ENCODE measurements around the gene THUMPD3. TPM values are rescaled to one million over a fixed set of nuclear protein-coding genes. Genes with fewer than 3 reads are reported as not detected.
A peak's percentile ranks its signal among the peaks of the same experiment; 100 is the strongest.

The THUMPD3 gene
- total and polyA plus RNA-seq, 2 of the 13 experiments (the other 11 are each of a cell fraction or from before 2014, with no cell fraction given), result 31.2 to 44.1 TPM

DNA sequence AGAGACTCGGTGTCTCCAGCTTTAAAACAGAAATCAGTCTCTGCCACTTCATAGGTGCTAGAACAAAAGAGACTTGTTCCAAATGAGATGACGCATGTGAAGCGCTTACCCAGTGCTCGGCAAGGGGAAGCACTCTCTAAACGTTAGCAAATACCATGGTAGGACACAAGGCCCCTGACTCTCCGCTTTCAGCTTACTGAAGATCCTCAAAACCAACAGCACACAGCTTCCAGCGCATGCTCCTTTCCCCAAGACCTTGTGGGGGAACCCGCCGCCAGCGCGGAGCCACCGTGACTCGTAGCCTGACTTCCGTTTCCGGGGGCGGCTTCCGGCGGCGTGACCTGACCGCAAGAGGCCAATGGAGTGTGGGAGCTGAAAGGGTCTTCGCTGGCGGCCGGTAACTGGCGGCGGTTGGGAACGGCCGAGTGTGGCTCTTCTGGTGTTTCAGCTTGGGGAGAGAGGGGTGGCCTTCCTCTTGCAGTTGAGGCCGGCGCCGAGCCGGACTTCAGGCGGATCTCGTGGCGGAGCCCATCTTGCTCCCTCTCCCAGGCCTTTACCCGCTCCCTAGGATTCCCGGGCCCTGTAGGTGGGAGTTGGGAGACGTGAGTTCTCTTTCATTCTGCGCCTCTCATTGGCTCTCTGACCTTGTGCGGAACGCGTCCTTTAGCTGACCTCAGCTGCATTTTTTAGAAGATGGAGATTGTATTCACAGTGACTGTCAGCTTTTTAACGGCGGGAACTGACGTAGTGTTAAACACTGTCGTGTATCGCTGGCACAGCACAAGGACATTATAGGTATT, at the start of gene THUMPD3 (continued):
- TF ChIP-seq, protein P1, sequence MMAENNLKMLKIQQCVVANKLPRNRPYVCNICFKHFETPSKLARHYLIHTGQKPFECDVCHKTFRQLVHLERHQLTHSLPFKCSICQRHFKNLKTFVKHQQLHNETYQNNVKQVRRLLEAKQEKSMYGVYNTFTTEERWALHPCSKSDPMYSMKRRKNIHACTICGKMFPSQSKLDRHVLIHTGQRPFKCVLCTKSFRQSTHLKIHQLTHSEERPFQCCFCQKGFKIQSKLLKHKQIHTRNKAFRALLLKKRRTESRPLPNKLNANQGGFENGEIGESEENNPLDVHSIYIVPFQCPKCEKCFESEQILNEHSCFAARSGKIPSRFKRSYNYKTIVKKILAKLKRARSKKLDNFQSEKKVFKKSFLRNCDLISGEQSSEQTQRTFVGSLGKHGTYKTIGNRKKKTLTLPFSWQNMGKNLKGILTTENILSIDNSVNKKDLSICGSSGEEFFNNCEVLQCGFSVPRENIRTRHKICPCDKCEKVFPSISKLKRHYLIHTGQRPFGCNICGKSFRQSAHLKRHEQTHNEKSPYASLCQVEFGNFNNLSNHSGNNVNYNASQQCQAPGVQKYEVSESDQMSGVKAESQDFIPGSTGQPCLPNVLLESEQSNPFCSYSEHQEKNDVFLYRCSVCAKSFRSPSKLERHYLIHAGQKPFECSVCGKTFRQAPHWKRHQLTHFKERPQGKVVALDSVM (CRISPR knock-in tag; IDR thresholded peaks at IDR 0.05), result no peak
- TF ChIP-seq MAFG (CRISPR knock-in tag; IDR thresholded peaks at IDR 0.05), result no peak
- TF ChIP-seq, protein P2, sequence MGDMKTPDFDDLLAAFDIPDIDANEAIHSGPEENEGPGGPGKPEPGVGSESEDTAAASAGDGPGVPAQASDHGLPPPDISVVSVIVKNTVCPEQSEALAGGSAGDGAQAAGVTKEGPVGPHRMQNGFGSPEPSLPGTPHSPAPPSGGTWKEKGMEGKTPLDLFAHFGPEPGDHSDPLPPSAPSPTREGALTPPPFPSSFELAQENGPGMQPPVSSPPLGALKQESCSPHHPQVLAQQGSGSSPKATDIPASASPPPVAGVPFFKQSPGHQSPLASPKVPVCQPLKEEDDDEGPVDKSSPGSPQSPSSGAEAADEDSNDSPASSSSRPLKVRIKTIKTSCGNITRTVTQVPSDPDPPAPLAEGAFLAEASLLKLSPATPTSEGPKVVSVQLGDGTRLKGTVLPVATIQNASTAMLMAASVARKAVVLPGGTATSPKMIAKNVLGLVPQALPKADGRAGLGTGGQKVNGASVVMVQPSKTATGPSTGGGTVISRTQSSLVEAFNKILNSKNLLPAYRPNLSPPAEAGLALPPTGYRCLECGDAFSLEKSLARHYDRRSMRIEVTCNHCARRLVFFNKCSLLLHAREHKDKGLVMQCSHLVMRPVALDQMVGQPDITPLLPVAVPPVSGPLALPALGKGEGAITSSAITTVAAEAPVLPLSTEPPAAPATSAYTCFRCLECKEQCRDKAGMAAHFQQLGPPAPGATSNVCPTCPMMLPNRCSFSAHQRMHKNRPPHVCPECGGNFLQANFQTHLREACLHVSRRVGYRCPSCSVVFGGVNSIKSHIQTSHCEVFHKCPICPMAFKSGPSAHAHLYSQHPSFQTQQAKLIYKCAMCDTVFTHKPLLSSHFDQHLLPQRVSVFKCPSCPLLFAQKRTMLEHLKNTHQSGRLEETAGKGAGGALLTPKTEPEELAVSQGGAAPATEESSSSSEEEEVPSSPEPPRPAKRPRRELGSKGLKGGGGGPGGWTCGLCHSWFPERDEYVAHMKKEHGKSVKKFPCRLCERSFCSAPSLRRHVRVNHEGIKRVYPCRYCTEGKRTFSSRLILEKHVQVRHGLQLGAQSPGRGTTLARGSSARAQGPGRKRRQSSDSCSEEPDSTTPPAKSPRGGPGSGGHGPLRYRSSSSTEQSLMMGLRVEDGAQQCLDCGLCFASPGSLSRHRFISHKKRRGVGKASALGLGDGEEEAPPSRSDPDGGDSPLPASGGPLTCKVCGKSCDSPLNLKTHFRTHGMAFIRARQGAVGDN (CRISPR knock-in tag; IDR thresholded peaks at IDR 0.05), result peak; percentile 100
- TF ChIP-seq ZMAT3 (CRISPR knock-in tag; conservative IDR thresholded peaks at IDR 0.05), result peak; percentile 83; the same call in 1 of the 2 replicates
- TF ChIP-seq ZNF781 (CRISPR knock-in tag; IDR thresholded peaks at IDR 0.05; ENCODE audit: borderline replicate concordance, not compliant biosample characterization), result no peak
- TF ChIP-seq AKAP8 (CRISPR knock-in tag; IDR thresholded peaks at IDR 0.05), result no peak; the same call in 1 of the 2 replicates
- TF ChIP-seq, protein P3, sequence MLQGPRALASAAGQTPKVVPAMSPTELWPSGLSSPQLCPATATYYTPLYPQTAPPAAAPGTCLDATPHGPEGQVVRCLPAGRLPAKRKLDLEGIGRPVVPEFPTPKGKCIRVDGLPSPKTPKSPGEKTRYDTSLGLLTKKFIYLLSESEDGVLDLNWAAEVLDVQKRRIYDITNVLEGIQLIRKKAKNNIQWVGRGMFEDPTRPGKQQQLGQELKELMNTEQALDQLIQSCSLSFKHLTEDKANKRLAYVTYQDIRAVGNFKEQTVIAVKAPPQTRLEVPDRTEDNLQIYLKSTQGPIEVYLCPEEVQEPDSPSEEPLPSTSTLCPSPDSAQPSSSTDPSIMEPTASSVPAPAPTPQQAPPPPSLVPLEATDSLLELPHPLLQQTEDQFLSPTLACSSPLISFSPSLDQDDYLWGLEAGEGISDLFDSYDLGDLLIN (CRISPR knock-in tag; IDR thresholded peaks at IDR 0.05; ENCODE audit: borderline replicate concordance), result no peak; the same call in 1 of the 2 replicates
- TF ChIP-seq, protein P4, sequence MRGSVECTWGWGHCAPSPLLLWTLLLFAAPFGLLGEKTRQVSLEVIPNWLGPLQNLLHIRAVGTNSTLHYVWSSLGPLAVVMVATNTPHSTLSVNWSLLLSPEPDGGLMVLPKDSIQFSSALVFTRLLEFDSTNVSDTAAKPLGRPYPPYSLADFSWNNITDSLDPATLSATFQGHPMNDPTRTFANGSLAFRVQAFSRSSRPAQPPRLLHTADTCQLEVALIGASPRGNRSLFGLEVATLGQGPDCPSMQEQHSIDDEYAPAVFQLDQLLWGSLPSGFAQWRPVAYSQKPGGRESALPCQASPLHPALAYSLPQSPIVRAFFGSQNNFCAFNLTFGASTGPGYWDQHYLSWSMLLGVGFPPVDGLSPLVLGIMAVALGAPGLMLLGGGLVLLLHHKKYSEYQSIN (CRISPR knock-in tag; IDR thresholded peaks at IDR 0.05; ENCODE audit: borderline replicate concordance), result no peak
- TF ChIP-seq, protein P5, sequence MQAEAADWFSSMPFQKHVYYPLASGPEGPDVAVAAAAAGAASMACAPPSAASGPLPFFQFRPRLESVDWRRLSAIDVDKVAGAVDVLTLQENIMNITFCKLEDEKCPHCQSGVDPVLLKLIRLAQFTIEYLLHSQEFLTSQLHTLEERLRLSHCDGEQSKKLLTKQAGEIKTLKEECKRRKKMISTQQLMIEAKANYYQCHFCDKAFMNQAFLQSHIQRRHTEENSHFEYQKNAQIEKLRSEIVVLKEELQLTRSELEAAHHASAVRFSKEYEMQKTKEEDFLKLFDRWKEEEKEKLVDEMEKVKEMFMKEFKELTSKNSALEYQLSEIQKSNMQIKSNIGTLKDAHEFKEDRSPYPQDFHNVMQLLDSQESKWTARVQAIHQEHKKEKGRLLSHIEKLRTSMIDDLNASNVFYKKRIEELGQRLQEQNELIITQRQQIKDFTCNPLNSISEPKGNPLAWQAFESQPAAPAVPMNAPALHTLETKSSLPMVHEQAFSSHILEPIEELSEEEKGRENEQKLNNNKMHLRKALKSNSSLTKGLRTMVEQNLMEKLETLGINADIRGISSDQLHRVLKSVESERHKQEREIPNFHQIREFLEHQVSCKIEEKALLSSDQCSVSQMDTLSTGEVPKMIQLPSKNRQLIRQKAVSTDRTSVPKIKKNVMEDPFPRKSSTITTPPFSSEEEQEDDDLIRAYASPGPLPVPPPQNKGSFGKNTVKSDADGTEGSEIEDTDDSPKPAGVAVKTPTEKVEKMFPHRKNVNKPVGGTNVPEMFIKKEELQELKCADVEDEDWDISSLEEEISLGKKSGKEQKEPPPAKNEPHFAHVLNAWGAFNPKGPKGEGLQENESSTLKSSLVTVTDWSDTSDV (CRISPR knock-in tag; IDR thresholded peaks at IDR 0.05), result no peak
- TF ChIP-seq, protein P6, sequence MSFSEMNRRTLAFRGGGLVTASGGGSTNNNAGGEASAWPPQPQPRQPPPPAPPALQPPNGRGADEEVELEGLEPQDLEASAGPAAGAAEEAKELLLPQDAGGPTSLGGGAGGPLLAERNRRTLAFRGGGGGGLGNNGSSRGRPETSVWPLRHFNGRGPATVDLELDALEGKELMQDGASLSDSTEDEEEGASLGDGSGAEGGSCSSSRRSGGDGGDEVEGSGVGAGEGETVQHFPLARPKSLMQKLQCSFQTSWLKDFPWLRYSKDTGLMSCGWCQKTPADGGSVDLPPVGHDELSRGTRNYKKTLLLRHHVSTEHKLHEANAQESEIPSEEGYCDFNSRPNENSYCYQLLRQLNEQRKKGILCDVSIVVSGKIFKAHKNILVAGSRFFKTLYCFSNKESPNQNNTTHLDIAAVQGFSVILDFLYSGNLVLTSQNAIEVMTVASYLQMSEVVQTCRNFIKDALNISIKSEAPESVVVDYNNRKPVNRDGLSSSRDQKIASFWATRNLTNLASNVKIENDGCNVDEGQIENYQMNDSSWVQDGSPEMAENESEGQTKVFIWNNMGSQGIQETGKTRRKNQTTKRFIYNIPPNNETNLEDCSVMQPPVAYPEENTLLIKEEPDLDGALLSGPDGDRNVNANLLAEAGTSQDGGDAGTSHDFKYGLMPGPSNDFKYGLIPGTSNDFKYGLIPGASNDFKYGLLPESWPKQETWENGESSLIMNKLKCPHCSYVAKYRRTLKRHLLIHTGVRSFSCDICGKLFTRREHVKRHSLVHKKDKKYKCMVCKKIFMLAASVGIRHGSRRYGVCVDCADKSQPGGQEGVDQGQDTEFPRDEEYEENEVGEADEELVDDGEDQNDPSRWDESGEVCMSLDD (CRISPR knock-in tag; IDR thresholded peaks at IDR 0.05; ENCODE audit: borderline replicate concordance), result peak; percentile 74; the same call in 1 of the 2 replicates
- TF ChIP-seq SRSF1 (optimal IDR thresholded peaks at IDR 0.05; ENCODE audit: low read depth, low read length), result peak; percentile 93
- TF ChIP-seq KDM6A (CRISPR knock-in tag; IDR thresholded peaks at IDR 0.05; ENCODE audit: low read depth), result no peak
- TF ChIP-seq PHF20 (CRISPR knock-in tag; IDR thresholded peaks at IDR 0.05), result peak; percentile 91

All from HepG2 (cell line).